Measurements from ENCODE around the gene GLRA2. TPM values are rescaled to one million over a fixed set of nuclear protein-coding genes. Genes with fewer than 3 reads are reported as not detected.

Gene GLRA2
- total and polyA plus RNA-seq, 8 donors: 0.05 TPM; not detected in 7

- no peak for DNase-seq
Measured at GRCh38 chrX:14777525-14777924, 248.2 kb downstream of the GLRA2 start.

GRCh38 chrX:14779580-14779979 is 250.2 kb downstream of the GLRA2 start:
- TF ChIP-seq CTCF (IDR thresholded peaks at IDR 0.05): no peak
- intact Hi-C loops (cut with DNase I): no loop called here
- H3K36me3 ChIP-seq: no peaks in the 10 kb centered on the region
- no peak overlapping the region for H3K27ac ChIP-seq
- H3K9me3 ChIP-seq: no peaks in the 10 kb centered on the region
- FAIRE-seq: no peak
- 63 to 86% methylated on average over 1 of the region's 1 CpG for WGBS, 2 donors
- no peak for DNase-seq
- no peaks in the 10 kb centered on the region for H3K27me3 ChIP-seq
- no peaks in the 10 kb centered on the region for H3K4me1 ChIP-seq
- no peak overlapping the region for H3K4me3 ChIP-seq
- ATAC-seq: no peak

More at GRCh38 chrX:14777525-14777924, 248.2 kb downstream of the GLRA2 start:
- no peaks in the 10 kb centered on the region for H3K9me3 ChIP-seq
- H3K4me1 ChIP-seq: no peaks in the 10 kb centered on the region
- peaks cover 0 to 7% (median 0%) of the 10 kb centered on the region in 4 donors for H3K27me3 ChIP-seq
- no peak overlapping the region for H3K27ac ChIP-seq
- FAIRE-seq (no peak), ATAC-seq (no peak)
- 14 to 54% methylated on average over 2 of the region's 2 CpGs for WGBS, 2 donors
- intact Hi-C loops (cut with DNase I): no loop called here
- H3K4me3 ChIP-seq: no peak overlapping the region
- no peak for TF ChIP-seq CTCF (IDR thresholded peaks at IDR 0.05)
- H3K36me3 ChIP-seq: no peaks in the 10 kb centered on the region
